Smooth muscle cell (in vitro differentiated cells): ENCODE data around the gene ADRM1. TPM values are rescaled to one million over a fixed set of nuclear protein-coding genes. Genes with fewer than 3 reads are reported as not detected.

ENCODE experiments used
- DNase-seq: peaks from one replicate; lab custom pipeline; 2025; ENCODE audit not compliant: unreplicated experiment; lab: John Stamatoyannopoulos, UW
- H2AFZ ChIP-seq: fragments of 200-600 bp; sonication (generic); 2 replicates; pipeline ENCODE4 v1.6.0; 2016; ENCODE audit warnings: antibody characterized with exemption, low read depth, mild to moderate bottlenecking
- H3F3A ChIP-seq: fragments of 200-600 bp; sonication (generic); 2 replicates; pipeline ENCODE4 v1.6.0; 2017; ENCODE audit warnings: antibody characterized with exemption, low read depth
- H3K27ac ChIP-seq: fragments of 200-600 bp; sonication (generic); 2 replicates; pipeline ENCODE4 v1.5.1; 2016; ENCODE audit warnings: low read depth, mild to moderate bottlenecking
- H3K27me3 ChIP-seq: fragments of 200-600 bp; sonication (generic); 2 replicates; pipeline ENCODE4 v1.6.1; 2016; ENCODE audit warnings: low read depth, mild to moderate bottlenecking
- H3K36me3 ChIP-seq: fragments of 200-600 bp; sonication (generic); 2 replicates; pipeline ENCODE4 v1.5.1; 2016; ENCODE audit warnings: low read depth
- H3K4me1 ChIP-seq: fragments of 200-600 bp; sonication (generic); 2 replicates; pipeline ENCODE4 v1.5.1; 2016; ENCODE audit warnings: low read depth
- H3K4me2 ChIP-seq: fragments of 200-600 bp; sonication (generic); 2 replicates; pipeline ENCODE4 v1.6.0; 2016; ENCODE audit warnings: mild to moderate bottlenecking
- H3K4me3 ChIP-seq: fragments of 200-600 bp; sonication (generic); 2 replicates; pipeline ENCODE4 v1.5.1; 2016; ENCODE audit warnings: mild to moderate bottlenecking
- H3K79me2 ChIP-seq: fragments of 200-600 bp; sonication (generic); 2 replicates; pipeline ENCODE4 v1.6.0; 2016; ENCODE audit warnings: low read depth, mild to moderate bottlenecking
- H3K9ac ChIP-seq: fragments of 200-600 bp; sonication (generic); 2 replicates; pipeline ENCODE4 v1.6.0; 2016; ENCODE audit warnings: low read depth
- H3K9me3 ChIP-seq: fragments of 200-600 bp; sonication (generic); replicated peaks from 2 replicates; pipeline ENCODE4 v1.5.1; 2016; ENCODE audit warnings: low read depth
- H4K20me1 ChIP-seq: fragments of 200-600 bp; sonication (generic); 2 replicates; pipeline ENCODE4 v1.6.0; 2016; ENCODE audit warnings: low read depth
- WGBS: methylation state at CpG from one replicate; pipeline ENCODE4 v1.1.7; 2016; ENCODE audit warnings: low lambda C conversion rate; 5-methylcytosine and 5-hydroxymethylcytosine counted together
- polyA plus RNA-seq: library from polyadenylated mRNA; unstranded; fragments of >200 nt; fragmentation: Nextera tagmentation; extraction: Ambion mirVana; gene quantifications from 2 replicates; pipeline ENCODE4 v1.2.1, GENCODE V29; 2016
- total RNA-seq: library from RNA; depleted of rRNA; stranded (reverse); fragments of >200 nt; gene quantifications from 2 replicates; pipeline ENCODE4 v1.2.3, GENCODE V29; 2014
- TF ChIP-seq, protein P1 (sequence below): fragments of 200-600 bp; sonication (generic); IDR thresholded peaks from 2 replicates; pipeline ENCODE4 v1.5.1; 2017; ENCODE audit warnings: borderline replicate concordance, mild to moderate bottlenecking, antibody characterized with exemption; ENCODE audit not compliant: insufficient read depth, poor library complexity, severe bottlenecking

Gene ADRM1
- total and polyA plus RNA-seq, 2 experiments from 2014 or later: 101 to 121 TPM

- H3K27me3 ChIP-seq: no peaks in the 10 kb centered on the region
- TF ChIP-seq, protein P1, sequence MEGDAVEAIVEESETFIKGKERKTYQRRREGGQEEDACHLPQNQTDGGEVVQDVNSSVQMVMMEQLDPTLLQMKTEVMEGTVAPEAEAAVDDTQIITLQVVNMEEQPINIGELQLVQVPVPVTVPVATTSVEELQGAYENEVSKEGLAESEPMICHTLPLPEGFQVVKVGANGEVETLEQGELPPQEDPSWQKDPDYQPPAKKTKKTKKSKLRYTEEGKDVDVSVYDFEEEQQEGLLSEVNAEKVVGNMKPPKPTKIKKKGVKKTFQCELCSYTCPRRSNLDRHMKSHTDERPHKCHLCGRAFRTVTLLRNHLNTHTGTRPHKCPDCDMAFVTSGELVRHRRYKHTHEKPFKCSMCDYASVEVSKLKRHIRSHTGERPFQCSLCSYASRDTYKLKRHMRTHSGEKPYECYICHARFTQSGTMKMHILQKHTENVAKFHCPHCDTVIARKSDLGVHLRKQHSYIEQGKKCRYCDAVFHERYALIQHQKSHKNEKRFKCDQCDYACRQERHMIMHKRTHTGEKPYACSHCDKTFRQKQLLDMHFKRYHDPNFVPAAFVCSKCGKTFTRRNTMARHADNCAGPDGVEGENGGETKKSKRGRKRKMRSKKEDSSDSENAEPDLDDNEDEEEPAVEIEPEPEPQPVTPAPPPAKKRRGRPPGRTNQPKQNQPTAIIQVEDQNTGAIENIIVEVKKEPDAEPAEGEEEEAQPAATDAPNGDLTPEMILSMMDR: no peak
- WGBS: 97% methylated on average over 8 of the region's 8 CpGs
Observed at GRCh38 chr20:62289898-62290297, 12.9 kb upstream of the ADRM1 start.

DNA sequence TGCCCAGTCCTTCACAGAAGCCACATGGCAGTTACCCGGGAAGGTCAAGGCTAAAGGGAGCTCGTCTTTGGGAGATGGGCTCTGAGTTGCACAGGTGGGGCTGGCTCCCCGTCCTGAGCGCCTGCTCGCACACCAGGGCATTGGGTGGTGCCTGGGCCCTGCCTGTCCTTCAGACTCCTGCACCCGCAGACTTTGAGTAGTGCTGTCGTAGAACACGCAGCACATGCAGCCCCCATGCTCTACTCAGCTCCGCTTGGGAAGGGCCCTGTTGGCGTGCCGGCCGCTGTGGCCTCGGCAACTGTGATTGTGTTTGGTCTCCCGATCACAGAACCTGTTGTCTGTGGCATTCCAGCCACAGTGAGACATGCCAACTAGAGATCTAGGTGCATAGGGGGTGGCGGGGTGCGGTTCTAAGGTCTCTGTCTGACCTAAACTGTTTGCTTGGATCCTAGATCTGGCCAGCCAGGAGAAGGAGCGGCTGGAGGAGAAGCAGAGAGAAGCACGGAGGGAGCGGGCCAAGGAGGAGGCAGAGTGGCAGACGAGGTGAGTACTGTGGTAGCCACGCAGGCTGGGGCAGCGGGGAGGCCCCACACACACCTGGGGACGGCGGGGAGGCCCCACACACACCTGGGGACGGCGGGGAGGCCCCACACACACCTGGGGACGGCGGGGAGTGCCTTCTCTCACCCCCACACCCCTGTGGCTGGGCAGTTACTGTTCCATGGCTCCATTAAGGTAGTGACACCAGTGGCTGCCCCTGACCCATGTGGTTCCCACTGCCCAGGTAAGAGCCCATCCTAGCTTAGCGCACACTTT, 11.3 kb upstream of the ADRM1 start:
- no peaks in the 10 kb centered on the region for H3K9me3 ChIP-seq
- no peaks in the 10 kb centered on the region for H3K4me1 ChIP-seq
- H3K79me2 ChIP-seq: no peaks in the 10 kb centered on the region
- H3F3A ChIP-seq: no peaks in the 10 kb centered on the region
- H2AFZ ChIP-seq: no peak overlapping the region
- TF ChIP-seq, protein P1: no peak
- no peak overlapping the region for H3K4me2 ChIP-seq
- no peak for DNase-seq
- H3K27ac ChIP-seq: no peak overlapping the region
- WGBS: 97% methylated on average over 23 of the region's 29 CpGs
- H3K36me3 ChIP-seq: no peaks in the 10 kb centered on the region
- H3K27me3 ChIP-seq: no peaks in the 10 kb centered on the region
- H3K4me3 ChIP-seq: no peak overlapping the region
- H4K20me1 ChIP-seq: peaks cover 9% of the 10 kb centered on the region
- H3K9ac ChIP-seq: no peak overlapping the region

More at GRCh38 chr20:62289898-62290297, 12.9 kb upstream of the ADRM1 start:
- Histone ChIP-seq H4K20me1 (peaks cover 9% of the 10 kb centered on the region), H3K36me3 (no peaks in the 10 kb centered on the region), H3F3A (no peaks in the 10 kb centered on the region), H3K9me3 (no peaks in the 10 kb centered on the region), H3K27ac (no peak overlapping the region), H3K4me3 (no peak overlapping the region), H3K4me2 (no peak overlapping the region), H3K4me1 (no peaks in the 10 kb centered on the region), H3K9ac (no peak overlapping the region), H2AFZ (no peak overlapping the region), H3K79me2 (no peaks in the 10 kb centered on the region)
- DNase-seq: no peak

- DNase-seq: no peak
- Histone ChIP-seq H3K79me2 (no peaks in the 10 kb centered on the region), H3K9ac (no peak overlapping the region), H3K27me3 (no peaks in the 10 kb centered on the region), H3K4me3 (no peak overlapping the region), H3K9me3 (no peaks in the 10 kb centered on the region), H3K4me1 (no peaks in the 10 kb centered on the region), H2AFZ (no peak overlapping the region), H3K27ac (no peak overlapping the region), H3K4me2 (no peak overlapping the region), H3F3A (no peaks in the 10 kb centered on the region), H4K20me1 (peaks cover 9% of the 10 kb centered on the region), H3K36me3 (no peaks in the 10 kb centered on the region)
- TF ChIP-seq, protein P1: no peak
- 97% methylated on average over 11 of the region's 11 CpGs for WGBS
Observed at GRCh38 chr20:62292108-62292507, 10.7 kb upstream of the ADRM1 start.
